Stimulated activated naive B cell treated with anti-CD40 and anti-IgM and Interleukin-4, amounts not matched to agents 10 μg/mL and 1 μg/mL and 100 μg/mL, for 72 hours (primary cell): ENCODE results near the gene SYNJ2.

Experiments used
- ATAC-seq, 2 donors: fragments of 150-1000 bp; cut with Tn5 transposase; replicated peaks; 2 replicates each; pipeline ENCODE4 v1.10.0; 2021; ENCODE audit warnings: moderate library complexity in 1 of 2
- DNase-seq: peaks from one replicate; pipeline ENCODE4 v3.0.0; 2021
- H3K27ac Mint-ChIP-seq: one replicate; pipeline ENCODE4 v1.8.0; 2022; ENCODE audit warnings: mild to moderate bottlenecking, mixed read lengths
- H3K27me3 Mint-ChIP-seq, 2 donors: one replicate each; pipeline ENCODE4 v1.8.0; 2022; ENCODE audit warnings: mixed read lengths in 2 of 2
- H3K36me3 Mint-ChIP-seq, 2 donors: one replicate each; pipeline ENCODE4 v1.8.0; 2022; ENCODE audit warnings: mixed read lengths in 2 of 2, mild to moderate bottlenecking in 1 of 2
- H3K4me1 Mint-ChIP-seq, 2 donors: one replicate each; pipeline ENCODE4 v1.8.0; 2022; ENCODE audit warnings: mixed read lengths in 2 of 2, mild to moderate bottlenecking in 1 of 2
- H3K4me3 Mint-ChIP-seq, 2 donors: one replicate each; pipeline ENCODE4 v1.8.0; 2022; ENCODE audit warnings: mild to moderate bottlenecking in 2 of 2, mixed read lengths in 2 of 2, moderate library complexity in 1 of 2
- H3K9me3 Mint-ChIP-seq, 2 donors: one replicate each; pipeline ENCODE4 v1.8.0; 2022; ENCODE audit warnings: mixed read lengths in 2 of 2, mild to moderate bottlenecking in 1 of 2

The SYNJ2 gene

GRCh38 chr6:158015188-158015506 lies 33.5 kb downstream of the SYNJ2 start:
- no peak overlapping the region for H3K4me3 Mint-ChIP-seq
- H3K27me3 Mint-ChIP-seq, result no peaks in the 10 kb centered on the region
- ATAC-seq (no peak), DNase-seq (no peak)
- H3K36me3 Mint-ChIP-seq, result peaks cover 53 to 65% of the 10 kb centered on the region in 2 donors
- H3K27ac Mint-ChIP-seq, result no peak overlapping the region
- peaks cover 0 to 2% of the 10 kb centered on the region in 2 donors for H3K9me3 Mint-ChIP-seq
- H3K4me1 Mint-ChIP-seq, result peaks cover 51 to 74% of the 10 kb centered on the region in 2 donors

DNA sequence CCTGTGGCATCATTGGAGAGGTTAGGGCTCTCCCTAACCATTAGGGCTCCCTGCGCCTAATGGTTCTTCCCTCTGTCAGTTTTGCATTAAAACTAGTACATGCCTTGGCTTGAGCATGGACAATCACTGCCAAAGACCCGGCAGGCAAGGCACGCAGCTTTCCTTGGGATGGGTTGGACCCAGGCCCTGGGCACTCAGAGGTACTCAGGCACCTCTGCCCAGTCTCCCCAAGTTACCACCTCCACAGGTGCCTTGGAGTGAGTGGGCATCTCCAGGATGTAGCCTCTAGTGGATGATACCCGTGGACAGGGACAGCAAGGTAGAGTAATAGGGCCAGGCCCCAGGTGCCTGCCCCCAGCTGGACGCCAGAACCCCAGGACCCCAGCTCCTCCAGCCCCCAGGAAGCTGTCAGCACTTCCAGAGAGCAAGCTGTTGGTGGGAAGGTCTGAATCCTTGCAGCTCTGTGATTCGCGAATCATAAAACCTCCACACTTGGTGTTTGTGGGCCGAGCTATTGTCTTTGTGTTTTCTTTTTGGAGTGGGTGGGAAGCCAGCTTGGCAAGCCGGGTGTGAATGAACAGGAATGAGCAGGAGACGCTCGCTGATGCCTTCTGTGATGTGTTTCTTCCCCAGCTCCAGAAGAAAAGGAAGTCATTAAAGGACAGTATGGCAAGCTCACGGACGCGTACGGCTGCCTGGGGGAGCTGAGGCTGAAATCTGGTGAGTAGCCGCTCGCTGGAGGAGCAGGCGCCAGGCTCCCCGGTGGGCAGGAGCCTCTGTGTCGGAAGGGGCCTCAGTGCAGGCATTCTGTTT lies 35.1 kb downstream of the SYNJ2 start:
- Mint-ChIP-seq H3K27ac (no peak overlapping the region), H3K4me3 (no peak overlapping the region), H3K4me1 (peaks cover 46 to 69% of the 10 kb centered on the region in 2 donors), H3K27me3 (no peaks in the 10 kb centered on the region), H3K9me3 (no peaks in the 10 kb centered on the region), H3K36me3 (peaks cover 47 to 62% of the 10 kb centered on the region in 2 donors)
- ATAC-seq (no peak), DNase-seq (no peak)

DNA sequence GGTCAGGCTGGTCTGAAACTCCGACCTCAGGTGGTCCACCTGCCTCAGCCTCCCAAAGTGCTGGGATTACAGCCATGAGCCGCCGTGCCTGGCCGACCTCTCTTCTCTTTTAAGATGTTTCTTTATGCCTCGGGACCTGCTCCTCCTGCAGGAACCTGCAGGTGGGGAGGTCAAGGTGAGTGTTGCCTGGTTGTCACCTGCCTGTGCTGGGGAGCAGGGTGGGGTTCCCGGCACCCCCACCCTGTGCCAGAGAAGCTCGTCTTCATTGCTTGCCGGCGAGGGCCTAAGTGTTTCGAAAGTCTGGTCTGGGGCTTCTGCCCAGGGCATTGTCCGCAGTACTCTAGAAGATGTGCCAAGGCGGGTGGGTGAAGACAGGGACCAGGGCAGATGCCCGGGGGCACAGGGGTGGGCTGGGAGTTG lies 36.0 kb downstream of the SYNJ2 start:
- ATAC-seq (no peak), DNase-seq (no peak)
- H3K9me3 Mint-ChIP-seq, result peaks cover 0 to 1% of the 10 kb centered on the region in 2 donors
- H3K4me3 Mint-ChIP-seq, result no peak overlapping the region
- H3K27me3 Mint-ChIP-seq, result no peaks in the 10 kb centered on the region
- peak overlapping the region; percentile 62 for H3K27ac Mint-ChIP-seq
- peaks cover 46 to 61% of the 10 kb centered on the region in 2 donors for H3K36me3 Mint-ChIP-seq
- H3K4me1 Mint-ChIP-seq, result peaks cover 41 to 60% of the 10 kb centered on the region in 2 donors

DNA sequence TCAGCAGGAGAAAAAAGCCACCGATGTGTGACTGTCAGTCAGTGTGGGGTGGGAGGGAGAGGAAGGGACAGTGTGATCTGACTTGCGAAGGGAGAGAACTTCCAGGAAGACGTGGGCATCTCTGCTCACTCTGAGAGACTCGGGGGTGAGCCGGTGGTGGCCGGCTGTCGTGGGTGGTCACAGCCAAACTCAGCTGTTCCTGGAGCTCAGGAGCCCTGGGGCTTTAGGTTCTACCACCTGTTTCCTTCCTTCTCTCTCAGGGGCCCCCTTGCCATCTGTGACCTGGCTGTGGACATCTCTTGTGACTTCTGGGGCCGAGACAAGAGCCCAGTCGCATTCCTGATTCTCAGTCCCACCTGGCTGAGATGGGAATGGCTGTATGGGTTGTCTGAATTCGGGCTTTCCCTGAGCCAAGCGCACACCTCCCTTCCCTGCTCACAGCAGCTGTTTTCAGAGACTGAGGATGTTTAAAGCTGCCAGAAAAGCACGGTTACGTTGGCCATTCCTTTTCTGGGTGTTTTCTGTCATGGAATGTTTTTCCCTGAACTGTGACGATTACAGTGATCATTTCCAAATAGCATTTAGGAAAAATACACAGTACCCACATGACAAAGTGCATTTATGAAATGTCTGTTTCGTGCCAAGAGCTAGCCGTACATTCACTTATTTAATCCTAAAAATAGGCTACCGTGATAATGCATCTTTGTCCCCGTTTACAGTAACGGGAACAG lies 36.5 kb downstream of the SYNJ2 start:
- ATAC-seq, result no peak
- Mint-ChIP-seq H3K27ac (peak overlapping the region; percentile 62), H3K9me3 (peaks cover 0 to 7% of the 10 kb centered on the region in 2 donors), H3K27me3 (no peaks in the 10 kb centered on the region), H3K4me1 (peaks cover 43 to 59% of the 10 kb centered on the region in 2 donors), H3K36me3 (peaks cover 52 to 62% of the 10 kb centered on the region in 2 donors), H3K4me3 (no peak overlapping the region)
- DNase-seq, result no peak

- H3K36me3 Mint-ChIP-seq, result peaks cover 51 to 61% of the 10 kb centered on the region in 2 donors
- no peak overlapping the region for H3K27ac Mint-ChIP-seq
- no peak for ATAC-seq
- peaks cover 0 to 7% of the 10 kb centered on the region in 2 donors for H3K9me3 Mint-ChIP-seq
- H3K27me3 Mint-ChIP-seq, result no peaks in the 10 kb centered on the region
- DNase-seq, result no peak
- H3K4me1 Mint-ChIP-seq, result peaks cover 39 to 57% of the 10 kb centered on the region in 2 donors
- no peak overlapping the region for H3K4me3 Mint-ChIP-seq
Observed at GRCh38 chr6:158018851-158019361, 37.2 kb downstream of the SYNJ2 start.

DNA sequence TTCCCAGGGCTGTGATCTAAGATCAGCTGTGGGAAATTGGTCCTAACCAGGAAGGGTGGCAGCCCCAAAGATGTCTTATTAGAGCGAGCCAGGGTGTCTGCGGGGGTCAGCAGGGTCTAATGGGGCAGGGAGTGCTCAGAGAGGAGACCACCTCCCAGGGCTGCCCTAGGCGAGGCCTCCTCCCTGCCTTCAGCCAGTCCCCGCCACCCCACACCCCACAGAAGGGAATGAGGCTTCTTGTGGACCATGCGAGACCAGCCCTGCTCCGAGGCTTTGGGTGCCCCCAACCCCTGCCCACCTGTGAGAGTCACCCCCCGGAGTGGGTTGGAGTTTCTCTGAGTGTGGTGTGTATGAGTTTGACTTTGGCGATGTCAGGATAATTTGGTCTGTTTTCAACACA lies 37.8 kb downstream of the SYNJ2 start:
- H3K27ac Mint-ChIP-seq, result peak overlapping the region; percentile 65
- H3K9me3 Mint-ChIP-seq, result peaks cover 0 to 7% of the 10 kb centered on the region in 2 donors
- DNase-seq (no peak), ATAC-seq (no peak)
- H3K36me3 Mint-ChIP-seq, result peaks cover 52 to 61% of the 10 kb centered on the region in 2 donors
- H3K4me1 Mint-ChIP-seq, result peaks cover 36 to 55% of the 10 kb centered on the region in 2 donors
- H3K4me3 Mint-ChIP-seq, result no peak overlapping the region
- no peaks in the 10 kb centered on the region for H3K27me3 Mint-ChIP-seq

- H3K27ac Mint-ChIP-seq, result no peak overlapping the region
- ATAC-seq, result peak; percentile 39 to 50
- no peak overlapping the region for H3K4me3 Mint-ChIP-seq
- no peaks in the 10 kb centered on the region for H3K27me3 Mint-ChIP-seq
- DNase-seq, result no peak
- peaks cover 33 to 55% of the 10 kb centered on the region in 2 donors for H3K4me1 Mint-ChIP-seq
- H3K36me3 Mint-ChIP-seq, result peaks cover 55 to 60% of the 10 kb centered on the region in 2 donors
- peaks cover 0 to 7% of the 10 kb centered on the region in 2 donors for H3K9me3 Mint-ChIP-seq
Observed at GRCh38 chr6:158020272-158020711, 38.6 kb downstream of the SYNJ2 start.

- Mint-ChIP-seq H3K4me3 (no peak overlapping the region), H3K36me3 (peaks cover 55 to 60% of the 10 kb centered on the region in 2 donors), H3K9me3 (peaks cover 0 to 7% of the 10 kb centered on the region in 2 donors), H3K27me3 (no peaks in the 10 kb centered on the region), H3K4me1 (peaks cover 33 to 58% of the 10 kb centered on the region in 2 donors), H3K27ac (no peak overlapping the region)
- no peak for DNase-seq
- no peak for ATAC-seq
Observed at GRCh38 chr6:158020811-158021210, 39.1 kb downstream of the SYNJ2 start.

GRCh38 chr6:158021376-158021775 lies 39.7 kb downstream of the SYNJ2 start:
- H3K27ac Mint-ChIP-seq, result no peak overlapping the region
- no peak for ATAC-seq
- H3K36me3 Mint-ChIP-seq, result peaks cover 55 to 60% of the 10 kb centered on the region in 2 donors
- DNase-seq, result no peak
- H3K4me3 Mint-ChIP-seq, result no peak overlapping the region
- H3K27me3 Mint-ChIP-seq, result no peaks in the 10 kb centered on the region
- H3K9me3 Mint-ChIP-seq, result peaks cover 0 to 7% of the 10 kb centered on the region in 2 donors
- peaks cover 37 to 61% of the 10 kb centered on the region in 2 donors for H3K4me1 Mint-ChIP-seq

GRCh38 chr6:158021814-158022748 lies 40.4 kb downstream of the SYNJ2 start:
- H3K27me3 Mint-ChIP-seq, result no peaks in the 10 kb centered on the region
- H3K4me1 Mint-ChIP-seq, result peaks cover 44 to 64% of the 10 kb centered on the region in 2 donors
- DNase-seq (no peak), ATAC-seq (no peak)
- H3K4me3 Mint-ChIP-seq, result no peak overlapping the region
- H3K27ac Mint-ChIP-seq, result no peak overlapping the region
- peaks cover 56 to 65% of the 10 kb centered on the region in 2 donors for H3K36me3 Mint-ChIP-seq
- peaks cover 0 to 7% of the 10 kb centered on the region in 2 donors for H3K9me3 Mint-ChIP-seq

DNA sequence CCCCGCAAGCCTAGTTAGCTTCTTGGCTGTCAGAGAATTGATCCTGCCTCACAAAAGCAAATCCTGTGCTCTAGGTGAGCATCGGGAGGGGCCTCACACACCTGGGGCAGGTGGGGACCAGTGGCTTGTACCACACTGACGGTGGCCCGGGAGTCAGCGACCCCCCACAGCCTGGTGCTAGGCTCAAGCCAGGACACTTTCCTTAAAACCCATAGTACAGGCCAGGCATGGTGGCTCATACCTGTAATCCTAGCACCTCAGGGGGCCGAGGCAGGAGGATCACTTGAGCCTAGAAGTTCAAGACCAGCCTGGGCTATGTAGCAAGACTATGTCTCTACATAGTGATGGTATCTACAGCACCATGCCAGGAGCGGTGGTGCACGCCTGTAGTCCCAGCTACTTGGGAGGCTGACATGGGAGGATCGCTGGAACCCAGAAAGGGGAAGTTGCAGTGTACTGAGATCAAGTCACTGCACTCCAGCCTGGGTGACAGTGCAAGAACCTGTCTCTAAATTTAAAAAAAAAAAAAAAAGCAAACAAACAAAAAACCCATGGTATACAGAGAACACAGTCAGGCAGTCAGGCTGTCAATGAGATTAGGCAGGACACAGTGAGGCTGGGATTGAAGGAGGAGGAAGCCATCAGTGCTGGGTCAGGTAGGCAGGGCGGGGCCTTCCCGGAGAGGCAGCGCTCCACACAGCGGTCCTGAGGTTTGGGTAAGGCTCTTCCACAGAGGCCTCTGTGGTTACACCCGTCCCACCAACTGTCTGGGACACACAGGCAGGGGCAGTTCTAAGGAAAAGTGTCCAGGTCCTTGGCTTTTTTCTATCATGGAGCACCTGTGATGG lies 41.3 kb downstream of the SYNJ2 start:
- H3K27me3 Mint-ChIP-seq, result no peaks in the 10 kb centered on the region

GRCh38 chr6:158023597-158023939 lies 41.9 kb downstream of the SYNJ2 start:
- ATAC-seq (no peak), DNase-seq (no peak)
- Mint-ChIP-seq H3K4me1 (peaks cover 52 to 75% of the 10 kb centered on the region in 2 donors), H3K9me3 (peaks cover 0 to 7% of the 10 kb centered on the region in 2 donors), H3K36me3 (peaks cover 54 to 66% of the 10 kb centered on the region in 2 donors), H3K27ac (no peak overlapping the region), H3K4me3 (no peak overlapping the region), H3K27me3 (no peaks in the 10 kb centered on the region)

More for the DNA sequence above, 41.3 kb downstream of the SYNJ2 start:
- Mint-ChIP-seq H3K4me3 (no peak overlapping the region), H3K36me3 (peaks cover 57 to 69% of the 10 kb centered on the region in 2 donors), H3K4me1 (peaks cover 53 to 73% of the 10 kb centered on the region in 2 donors), H3K9me3 (peaks cover 0 to 7% of the 10 kb centered on the region in 2 donors), H3K27ac (peak overlapping the region; percentile 31)
- ATAC-seq, result no peak
- no peak for DNase-seq
